ENCODE results near the gene CACNB3.

Gene CACNB3

DNA sequence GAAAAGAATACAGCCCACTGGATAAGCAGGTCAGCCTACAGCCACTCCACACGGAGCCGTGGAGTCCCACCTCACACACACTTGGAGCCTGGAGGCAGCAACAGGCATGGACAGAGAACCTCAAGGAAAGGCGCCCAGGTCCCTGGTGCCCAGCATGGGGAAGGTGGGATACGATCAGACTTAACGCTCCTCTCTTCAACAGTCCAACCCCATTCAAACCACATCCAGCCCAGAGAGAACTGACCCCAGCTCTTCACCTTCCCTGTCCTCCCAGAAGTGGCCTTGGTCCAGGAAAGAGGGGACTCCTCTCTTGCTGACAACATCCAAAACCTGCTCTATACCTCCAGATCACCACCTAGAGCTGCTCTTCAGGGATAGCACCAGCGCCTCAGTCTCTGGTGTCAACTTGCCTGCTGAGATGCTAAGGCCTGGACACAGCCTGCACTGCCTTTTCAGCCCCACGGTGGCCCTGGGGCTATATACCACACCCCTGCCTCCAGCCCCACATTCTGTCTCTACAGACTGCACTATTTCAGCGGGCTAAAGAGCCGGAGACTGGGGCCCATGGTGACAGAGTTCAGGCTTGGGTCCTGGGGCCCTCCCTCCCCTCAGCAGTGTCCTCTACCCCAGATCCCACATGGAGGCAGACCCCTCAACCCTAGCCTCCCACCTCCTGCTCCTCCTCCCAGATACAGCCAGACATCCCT, 36.4 kb upstream of the CACNB3 start:
- Mint-ChIP-seq H3K27ac (no peak overlapping the region), H3K27me3 (peaks cover 48% of the 10 kb centered on the region), H3K4me3 (no peak overlapping the region), H3K9me3 (no peaks in the 10 kb centered on the region), H3K4me1 (no peaks in the 10 kb centered on the region), H3K36me3 (no peaks in the 10 kb centered on the region)
- DNase-seq: no peak
- CTCF ChIA-PET: interaction anchor here (1.0 to 1.3 kb wide), 3 partner anchors 12 to 28 kb away, joined by 3 to 6 read pairs (median 3); no protein-coding TSS in a partner anchor

DNA sequence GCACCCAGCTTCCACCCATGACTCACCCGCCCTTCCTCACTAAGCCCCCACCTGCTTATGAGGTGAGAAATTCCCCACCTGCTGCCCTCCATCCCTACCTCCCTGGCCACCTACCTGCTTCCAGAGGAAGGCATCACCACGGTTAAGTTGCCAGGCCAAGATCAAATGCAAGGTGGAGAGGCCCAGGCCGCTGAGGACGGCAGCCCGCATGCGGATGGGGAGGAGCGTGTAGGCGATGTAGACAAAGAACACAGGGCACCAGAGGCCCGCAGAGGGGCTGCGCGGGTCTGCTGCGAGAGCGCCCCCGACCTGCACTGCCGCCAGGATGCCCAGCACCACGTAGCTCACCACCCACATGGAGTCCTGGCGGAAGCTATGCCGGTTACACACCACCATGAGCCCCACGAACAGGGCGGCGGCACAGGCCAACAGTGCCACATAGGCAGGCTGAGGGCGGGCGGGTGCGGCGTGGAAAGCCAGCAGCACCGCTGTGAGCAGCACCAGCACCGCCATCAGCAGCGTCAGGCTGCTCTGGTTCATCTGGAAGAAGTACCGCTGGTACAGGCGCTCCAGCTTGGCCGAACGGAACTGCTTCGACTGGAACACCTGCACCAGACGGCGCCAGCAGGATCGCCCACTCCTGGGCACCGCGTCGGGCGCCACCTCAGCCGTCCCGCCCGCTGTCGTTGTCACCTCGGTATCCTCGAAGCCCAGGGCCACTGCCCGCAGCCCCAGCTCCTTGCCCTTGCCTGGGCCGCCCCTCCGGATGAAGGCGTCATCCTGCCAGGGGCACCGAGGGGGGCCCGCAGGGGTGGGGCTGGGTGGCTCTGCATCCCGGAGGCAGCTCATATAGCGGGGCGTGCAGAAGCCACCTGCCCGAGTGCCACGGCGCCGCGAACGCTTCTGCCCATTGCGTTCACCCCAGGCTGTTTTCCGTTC, 35.6 kb upstream of the CACNB3 start:
- no peak for DNase-seq
- Mint-ChIP-seq H3K9me3 (no peaks in the 10 kb centered on the region), H3K4me3 (no peak overlapping the region), H3K27me3 (peaks cover 57% of the 10 kb centered on the region), H3K27ac (no peak overlapping the region), H3K4me1 (no peaks in the 10 kb centered on the region), H3K36me3 (no peaks in the 10 kb centered on the region)
- CTCF ChIA-PET: interaction anchor here (1.0 to 1.3 kb wide), 2 partner anchors 12 to 29 kb away, joined by 3 to 6 read pairs; no protein-coding TSS in a partner anchor

DNA sequence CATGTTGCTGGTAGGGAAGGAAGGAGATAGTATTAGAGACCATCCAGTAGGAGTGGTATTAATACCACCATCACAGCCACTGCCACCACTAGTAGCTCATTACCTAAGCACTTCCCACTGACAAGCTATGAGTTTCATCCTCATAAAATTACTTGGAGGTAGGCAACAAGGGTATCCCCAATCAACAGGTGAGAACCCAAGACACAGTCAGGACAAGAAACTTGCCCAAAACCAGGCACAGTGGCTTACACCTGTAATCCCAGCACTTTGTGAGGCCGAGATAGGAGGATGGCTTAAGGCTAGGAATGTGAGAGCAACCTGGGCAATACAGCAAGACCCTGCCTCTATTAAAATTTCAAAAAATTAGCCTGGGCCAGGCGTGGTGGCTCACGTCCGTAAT, 34.9 kb upstream of the CACNB3 start:
- no peaks in the 10 kb centered on the region for H3K9me3 Mint-ChIP-seq
- H3K4me3 Mint-ChIP-seq: no peak overlapping the region
- DNase-seq: no peak
- H3K4me1 Mint-ChIP-seq: no peaks in the 10 kb centered on the region
- H3K36me3 Mint-ChIP-seq: no peaks in the 10 kb centered on the region
- CTCF ChIA-PET: interaction anchor here (1.3 kb wide), 1 partner anchor 12 kb away, joined by 6 read pairs; no protein-coding TSS in a partner anchor
- H3K27ac Mint-ChIP-seq: no peak overlapping the region
- H3K27me3 Mint-ChIP-seq: peaks cover 64% of the 10 kb centered on the region

DNA sequence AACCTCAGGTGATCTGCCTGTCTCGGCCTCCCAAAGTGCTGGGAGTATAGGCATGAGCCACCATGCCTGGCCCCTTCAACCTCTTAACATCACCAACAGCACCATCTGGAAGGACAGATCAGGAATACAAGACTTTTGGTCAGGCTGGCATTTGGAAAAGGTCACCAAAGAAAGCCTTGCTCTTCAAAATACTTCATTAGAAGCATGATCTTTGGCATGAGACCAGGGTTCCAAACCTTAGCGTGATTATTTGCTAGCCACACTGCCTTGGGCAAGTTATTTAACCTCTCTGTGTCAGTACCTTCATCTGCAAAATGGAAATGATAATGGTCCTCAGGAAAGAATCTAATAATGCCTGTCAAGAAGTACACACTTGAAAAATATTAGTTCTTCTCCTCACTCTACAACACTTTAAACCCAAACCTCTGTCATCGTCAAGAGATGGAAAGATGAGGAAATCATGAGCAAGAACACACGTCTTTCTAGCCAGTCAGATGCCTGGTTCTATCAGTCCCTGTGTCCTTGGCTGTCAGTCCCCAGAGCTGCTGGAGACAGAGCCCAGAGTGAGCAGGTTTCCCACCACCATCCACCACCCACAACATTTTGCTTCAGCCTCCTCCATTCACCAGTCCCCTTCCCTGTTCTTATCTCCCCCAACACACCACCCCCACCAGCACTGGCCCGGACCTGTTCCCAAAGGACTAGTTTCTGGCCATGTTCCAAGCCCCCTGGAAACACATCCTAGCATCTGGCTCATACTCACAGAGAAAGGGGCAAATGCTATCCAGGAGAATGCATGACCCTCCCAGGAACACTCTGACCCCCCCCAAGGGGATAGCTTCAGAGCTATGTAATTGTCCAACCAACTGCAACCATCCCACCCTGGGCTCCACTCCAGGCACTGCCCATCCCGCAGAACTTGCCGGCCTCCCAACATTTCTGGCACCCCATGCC, 31.4 kb upstream of the CACNB3 start:
- peaks cover 68% of the 10 kb centered on the region for H3K27me3 Mint-ChIP-seq

DNA sequence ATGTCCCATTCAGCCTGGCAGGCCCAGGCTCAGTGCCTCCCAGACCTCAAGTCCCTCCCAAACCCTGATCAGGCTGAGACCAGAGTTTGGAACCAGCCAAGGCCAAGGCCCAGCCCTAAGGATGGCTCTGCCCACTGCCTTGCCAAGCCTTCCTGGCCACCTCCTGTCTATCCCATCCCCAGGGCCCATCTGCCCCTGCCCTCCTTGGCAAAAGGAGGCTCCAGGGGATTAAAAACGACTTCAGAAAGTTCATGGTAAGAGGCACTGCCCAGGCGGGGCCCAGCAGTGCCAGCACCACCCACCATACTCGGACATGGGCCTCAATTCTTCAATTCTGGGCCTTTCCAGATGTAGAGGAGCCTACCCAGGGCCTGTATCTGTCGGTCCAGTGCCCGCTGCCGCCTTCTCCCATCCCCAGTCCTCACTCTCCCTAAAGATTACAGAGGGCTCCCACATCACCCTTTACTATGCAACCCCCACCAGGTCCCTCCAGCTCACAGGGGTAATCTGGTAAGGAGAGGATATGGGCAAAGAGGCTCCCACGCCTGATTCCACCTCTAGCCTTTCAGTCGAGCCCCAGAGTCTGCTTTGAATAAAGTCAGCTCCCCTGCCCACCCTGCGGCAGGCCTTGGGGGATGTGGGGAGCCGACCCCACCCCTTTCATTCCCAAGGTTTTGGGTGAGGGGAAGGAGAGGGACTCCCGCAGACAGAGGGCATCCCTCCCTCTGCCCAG, 30.3 kb upstream of the CACNB3 start:
- DNase-seq: no peak
- no peak overlapping the region for H3K4me3 Mint-ChIP-seq
- H3K9me3 Mint-ChIP-seq: no peaks in the 10 kb centered on the region
- H3K36me3 Mint-ChIP-seq: no peaks in the 10 kb centered on the region
- no peak overlapping the region for H3K27ac Mint-ChIP-seq
- CTCF ChIA-PET: interaction anchor here (1.0 kb wide), 1 partner anchor 8 kb away, joined by 5 read pairs; no protein-coding TSS in a partner anchor
- peaks cover 2% of the 10 kb centered on the region for H3K4me1 Mint-ChIP-seq
- H3K27me3 Mint-ChIP-seq: peaks cover 63% of the 10 kb centered on the region

More for the DNA sequence above, 31.4 kb upstream of the CACNB3 start:
- CTCF ChIA-PET: interaction anchor here (1.0 to 2.4 kb wide), 2 partner anchors 8 to 9 kb away, joined by 5 to 13 read pairs; no protein-coding TSS in a partner anchor
- Mint-ChIP-seq H3K27ac (no peak overlapping the region), H3K4me1 (peaks cover 2% of the 10 kb centered on the region), H3K4me3 (no peak overlapping the region), H3K36me3 (no peaks in the 10 kb centered on the region), H3K9me3 (no peaks in the 10 kb centered on the region)
- DNase-seq: no peak

DNA sequence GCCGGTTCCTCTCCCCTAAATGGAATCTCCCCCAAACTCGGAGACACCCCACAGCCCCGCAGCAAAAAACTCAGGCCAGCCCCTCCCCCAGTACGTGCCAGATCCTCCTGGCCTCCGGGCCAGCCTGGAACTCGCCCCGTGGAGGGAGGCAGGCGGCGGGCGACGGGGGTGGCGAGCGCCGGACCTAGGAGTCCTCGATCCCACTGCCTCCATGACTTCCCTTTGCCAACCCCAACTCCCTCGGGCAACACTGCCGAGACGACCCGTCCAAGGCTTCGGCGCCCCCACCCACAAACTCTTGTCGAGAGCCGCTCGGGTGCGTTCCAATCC, 29.8 kb upstream of the CACNB3 start:
- Mint-ChIP-seq H3K4me1 (peaks cover 2% of the 10 kb centered on the region), H3K27me3 (peaks cover 62% of the 10 kb centered on the region), H3K36me3 (no peaks in the 10 kb centered on the region), H3K9me3 (no peaks in the 10 kb centered on the region), H3K4me3 (peak overlapping the region; percentile 57), H3K27ac (no peak overlapping the region)
- DNase-seq: no peak
- CTCF ChIA-PET: no interaction called here

DNA sequence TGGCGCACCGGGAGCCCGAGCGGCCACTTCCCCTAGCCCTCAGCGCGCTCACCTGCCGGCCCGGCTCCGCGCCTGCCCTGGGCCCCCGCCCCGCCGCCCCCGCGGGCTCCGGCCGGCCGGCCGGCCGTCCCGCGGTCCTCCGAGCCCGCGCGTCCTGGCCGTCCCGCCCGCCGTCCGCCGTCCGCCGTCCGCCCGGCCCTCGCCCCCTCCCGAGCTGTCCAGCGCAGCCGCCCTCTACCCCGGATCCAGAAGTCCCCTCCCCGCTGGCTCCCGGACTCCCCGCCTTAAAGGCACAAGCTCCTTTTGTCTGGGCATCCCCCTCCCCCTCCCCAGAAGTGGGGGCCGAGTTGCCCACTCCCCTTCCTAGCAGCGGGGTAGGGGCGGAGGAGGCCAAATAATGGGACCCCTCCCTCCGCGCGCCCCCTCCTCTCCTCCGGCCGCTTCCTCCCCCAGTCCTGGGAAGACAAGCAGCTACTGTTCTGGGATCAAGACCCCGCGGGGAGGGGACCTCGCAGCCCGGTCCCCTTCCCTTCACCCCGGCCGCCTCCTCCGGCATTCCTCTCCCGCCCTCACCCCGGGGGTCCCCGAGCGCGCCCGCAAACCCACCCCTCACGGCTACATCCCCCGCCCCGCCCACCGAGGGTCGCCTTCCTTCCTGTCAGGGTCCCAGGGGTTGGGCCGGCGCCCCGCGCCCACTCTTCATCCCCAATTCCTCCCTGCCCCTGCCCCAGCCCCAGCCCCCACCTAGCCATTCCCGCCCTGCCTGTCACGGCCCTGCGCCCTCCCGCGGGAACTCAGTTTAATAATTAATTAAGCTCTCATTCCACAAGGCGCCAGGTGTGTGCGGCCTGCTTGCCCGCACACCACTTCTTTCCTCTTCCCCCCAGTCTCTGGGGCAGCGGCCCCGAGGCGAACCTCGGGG, 29.2 kb upstream of the CACNB3 start, which contains the start of gene ADCY6:
TSS of gene ADCY6 (minus strand) at position 236 of the 922 bp plus-strand sequence. CDS start 5,655 bp downstream, outside the sequence.
- no peaks in the 10 kb centered on the region for H3K9me3 Mint-ChIP-seq
- H3K36me3 Mint-ChIP-seq: no peaks in the 10 kb centered on the region
- peaks cover 67% of the 10 kb centered on the region for H3K27me3 Mint-ChIP-seq
- peak within 1 kb of the TSS; percentile 57 for H3K4me3 Mint-ChIP-seq
- no peak within 1 kb of the TSS for H3K27ac Mint-ChIP-seq
- H3K4me1 Mint-ChIP-seq: peaks cover 2% of the 10 kb centered on the region
- CTCF ChIA-PET: interaction anchor here (1.0 to 1.2 kb wide), 2 partner anchors 64 to 245 kb away, joined by 3 read pairs; no protein-coding TSS in a partner anchor
- DNase-seq: no peak

DNA sequence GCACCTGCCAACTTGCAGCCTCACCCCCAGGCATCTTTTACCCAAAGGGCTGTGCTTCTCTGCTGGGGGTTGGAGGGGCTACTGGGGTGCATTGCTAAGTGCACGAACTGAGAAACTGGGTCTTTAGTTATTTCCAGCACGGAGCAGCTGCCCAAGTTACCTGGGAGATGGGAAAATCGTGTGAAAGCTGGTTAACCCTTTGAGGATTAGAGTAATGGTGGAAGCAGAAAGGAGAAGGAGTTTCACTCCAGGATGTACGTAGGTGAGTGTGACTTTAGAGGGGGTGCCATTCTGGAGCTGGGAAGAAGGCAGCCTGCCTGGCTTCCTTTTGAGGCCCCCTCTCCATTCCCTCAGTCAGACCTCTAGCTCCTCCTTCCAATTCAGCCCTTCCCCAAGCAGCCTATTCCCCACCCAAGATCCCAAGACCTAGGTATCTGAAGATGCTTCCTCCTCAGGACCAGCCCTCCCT, 28.4 kb upstream of the CACNB3 start:
- Mint-ChIP-seq H3K4me3 (no peak overlapping the region), H3K27me3 (peaks cover 64% of the 10 kb centered on the region), H3K4me1 (peaks cover 2% of the 10 kb centered on the region), H3K36me3 (no peaks in the 10 kb centered on the region), H3K27ac (no peak overlapping the region), H3K9me3 (no peaks in the 10 kb centered on the region)
- CTCF ChIA-PET: interaction anchor here (1.0 to 1.2 kb wide), 2 partner anchors 63 to 246 kb away, joined by 3 read pairs; no protein-coding TSS in a partner anchor
- no peak for DNase-seq

DNA sequence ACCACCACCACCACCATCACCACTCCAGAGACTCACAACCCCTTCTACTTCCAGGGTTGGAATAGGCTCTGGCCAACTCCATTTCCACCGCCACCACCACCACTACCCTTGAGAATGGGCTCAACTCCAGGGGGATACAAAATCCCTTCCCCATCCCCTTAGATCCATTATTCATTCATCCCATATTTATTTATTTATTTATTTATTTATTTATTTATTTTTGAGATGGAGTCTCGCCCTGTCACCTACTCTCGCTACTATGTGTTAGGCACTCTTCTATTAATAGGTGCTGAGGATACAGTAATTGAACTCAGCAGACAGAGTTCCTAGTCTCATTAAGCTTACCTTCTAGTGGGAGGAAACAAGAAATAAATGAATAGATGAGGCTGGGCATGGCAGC, 24.6 kb upstream of the CACNB3 start:
- no peak overlapping the region for H3K27ac Mint-ChIP-seq
- peaks cover 29% of the 10 kb centered on the region for H3K27me3 Mint-ChIP-seq
- H3K4me3 Mint-ChIP-seq: no peak overlapping the region
- no peaks in the 10 kb centered on the region for H3K36me3 Mint-ChIP-seq
- DNase-seq: no peak
- no peaks in the 10 kb centered on the region for H3K9me3 Mint-ChIP-seq
- CTCF ChIA-PET: interaction anchor here (0.7 to 7.3 kb wide), 9 partner anchors 8 to 156 kb away, joined by 3 to 187 read pairs (median 4); no protein-coding TSS in a partner anchor
- H3K4me1 Mint-ChIP-seq: peaks cover 2% of the 10 kb centered on the region

DNA sequence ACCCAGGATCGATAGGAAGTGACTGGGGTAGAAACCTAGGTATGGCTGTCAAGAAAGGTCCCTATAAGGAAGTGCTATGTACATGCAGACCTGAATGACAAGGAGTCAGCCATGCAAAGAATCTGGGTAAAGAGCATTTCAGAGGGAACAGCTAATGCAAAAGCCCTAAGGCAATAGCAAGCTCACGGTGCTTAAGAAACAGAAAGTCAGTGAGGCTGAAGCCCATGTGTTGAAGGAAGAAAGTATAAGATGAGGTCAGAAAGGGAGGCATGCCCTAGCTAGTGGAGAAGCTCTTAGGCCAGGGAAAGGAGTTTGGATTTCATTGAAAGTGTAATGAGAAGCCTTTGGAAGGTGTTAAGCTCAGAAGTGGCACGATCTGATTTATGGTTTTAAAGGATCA, 23.4 kb upstream of the CACNB3 start:
- DNase-seq: no peak

DNA sequence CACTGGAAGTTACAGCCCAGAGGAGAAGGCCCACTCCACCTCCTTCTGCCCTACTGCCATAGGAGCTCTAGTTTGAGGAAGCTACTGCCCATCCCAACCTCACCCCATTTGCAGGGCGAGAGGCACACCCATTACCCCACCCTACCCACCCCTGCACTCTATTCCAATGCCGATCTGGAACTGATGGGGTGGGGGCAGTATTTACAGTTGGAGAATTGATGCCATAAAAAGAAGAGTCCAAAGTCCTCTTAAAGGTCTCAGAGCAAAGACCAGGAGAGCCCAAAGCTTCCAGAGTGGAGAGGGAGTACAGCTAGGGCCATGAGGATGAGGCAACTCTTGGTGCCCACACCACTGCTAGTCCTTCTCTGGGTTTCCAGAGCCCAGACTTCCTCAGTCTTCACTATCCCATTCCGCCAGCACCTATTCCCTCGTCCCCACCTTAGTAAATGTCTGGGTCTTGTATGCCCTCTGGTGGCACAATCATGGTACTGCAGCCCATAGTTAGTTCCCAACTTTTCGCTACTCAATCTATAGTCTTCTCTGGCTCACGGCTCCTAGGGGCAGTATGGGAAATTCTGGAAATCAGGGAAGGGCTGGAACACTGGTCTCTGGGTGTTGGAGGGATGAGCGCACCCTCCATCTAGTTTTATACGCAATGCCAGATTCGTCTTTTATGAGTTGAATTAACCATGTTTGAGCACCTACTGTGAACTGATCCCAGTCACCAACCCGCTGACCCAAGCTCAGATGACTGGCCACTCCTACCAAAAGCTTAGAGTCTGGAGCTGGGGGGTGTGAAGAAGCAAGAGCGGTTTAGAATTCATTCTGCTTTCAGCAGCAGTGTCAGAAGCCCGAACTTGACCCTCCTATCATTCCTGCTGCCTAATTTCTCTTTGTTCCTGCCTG, 22.5 kb upstream of the CACNB3 start:
- CTCF ChIA-PET: interaction anchor here (1.0 to 7.3 kb wide), 25 partner anchors 8 to 631 kb away, joined by 3 to 187 read pairs (median 5); partner anchors contain the start of gene DDX23
- peaks cover 8% of the 10 kb centered on the region for H3K27me3 Mint-ChIP-seq
- no peak overlapping the region for H3K4me3 Mint-ChIP-seq
- H3K4me1 Mint-ChIP-seq: no peaks in the 10 kb centered on the region
- H3K36me3 Mint-ChIP-seq: no peaks in the 10 kb centered on the region
- DNase-seq: peak; percentile 72
- no peak overlapping the region for H3K27ac Mint-ChIP-seq
- no peaks in the 10 kb centered on the region for H3K9me3 Mint-ChIP-seq

More for the DNA sequence above, 23.4 kb upstream of the CACNB3 start:
- Mint-ChIP-seq H3K27ac (no peak overlapping the region), H3K27me3 (peaks cover 17% of the 10 kb centered on the region), H3K9me3 (no peaks in the 10 kb centered on the region), H3K36me3 (no peaks in the 10 kb centered on the region), H3K4me1 (no peaks in the 10 kb centered on the region), H3K4me3 (no peak overlapping the region)
- CTCF ChIA-PET: interaction anchor here (0.6 to 7.3 kb wide), 22 partner anchors 7 to 252 kb away, joined by 3 to 187 read pairs (median 5); partner anchors contain the start of gene DDX23

All from activated naive CD4-positive, alpha-beta T cell treated with anti-CD3 and anti-CD28 coated beads, Interleukin-2, amount 10 ng/mL, durations not matched to agents 7 days and 5 days (primary cell).